ENCODE measurements around the gene AAMP.

- TF ChIP-seq, protein P1, sequence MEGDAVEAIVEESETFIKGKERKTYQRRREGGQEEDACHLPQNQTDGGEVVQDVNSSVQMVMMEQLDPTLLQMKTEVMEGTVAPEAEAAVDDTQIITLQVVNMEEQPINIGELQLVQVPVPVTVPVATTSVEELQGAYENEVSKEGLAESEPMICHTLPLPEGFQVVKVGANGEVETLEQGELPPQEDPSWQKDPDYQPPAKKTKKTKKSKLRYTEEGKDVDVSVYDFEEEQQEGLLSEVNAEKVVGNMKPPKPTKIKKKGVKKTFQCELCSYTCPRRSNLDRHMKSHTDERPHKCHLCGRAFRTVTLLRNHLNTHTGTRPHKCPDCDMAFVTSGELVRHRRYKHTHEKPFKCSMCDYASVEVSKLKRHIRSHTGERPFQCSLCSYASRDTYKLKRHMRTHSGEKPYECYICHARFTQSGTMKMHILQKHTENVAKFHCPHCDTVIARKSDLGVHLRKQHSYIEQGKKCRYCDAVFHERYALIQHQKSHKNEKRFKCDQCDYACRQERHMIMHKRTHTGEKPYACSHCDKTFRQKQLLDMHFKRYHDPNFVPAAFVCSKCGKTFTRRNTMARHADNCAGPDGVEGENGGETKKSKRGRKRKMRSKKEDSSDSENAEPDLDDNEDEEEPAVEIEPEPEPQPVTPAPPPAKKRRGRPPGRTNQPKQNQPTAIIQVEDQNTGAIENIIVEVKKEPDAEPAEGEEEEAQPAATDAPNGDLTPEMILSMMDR (IDR thresholded peaks at IDR 0.05 in 8 of 11, conservative IDR thresholded peaks at IDR 0.05 in 3 of 11): no peak
- TF ChIP-seq POLR2A (IDR thresholded peaks at IDR 0.05): no peak
Observed at GRCh38 chr2:218229239-218229638, 40.7 kb downstream of the AAMP start.

Data from spleen (tissue), 7 donors.